ENCODE data around the gene ZRANB1.
A peak's percentile ranks its signal among the peaks of the same experiment; 100 is the strongest.
"Not testable (repeated sequence)": the region's sequence is repeated elsewhere in the genome, so short reads cannot be mapped to it uniquely, and the experiment has no call there.

The ZRANB1 gene

DNA sequence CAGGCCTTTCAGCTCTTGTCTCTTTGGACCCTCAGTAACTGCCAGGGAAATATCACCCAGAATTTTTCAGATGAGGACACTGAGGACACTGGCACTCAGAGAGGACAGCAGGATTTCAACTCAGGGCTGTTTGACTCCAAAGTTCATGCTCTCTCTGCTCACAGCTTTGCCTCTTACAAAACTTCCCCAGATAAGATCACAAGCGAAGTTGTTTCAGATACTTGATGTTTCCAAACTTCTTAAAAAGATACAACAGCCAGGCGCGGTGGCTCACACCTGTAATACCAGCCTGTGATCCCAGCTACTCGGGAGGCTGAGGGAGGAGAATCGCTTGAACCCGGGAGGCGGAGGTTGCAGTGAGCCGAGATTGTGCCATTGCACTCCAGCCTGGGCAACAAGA is 32.4 kb upstream of the ZRANB1 start:
- H3K4me3 ChIP-seq (ENCODE audit: low read depth, low read length), result no peak overlapping the region
- TF ChIP-seq, protein P1, sequence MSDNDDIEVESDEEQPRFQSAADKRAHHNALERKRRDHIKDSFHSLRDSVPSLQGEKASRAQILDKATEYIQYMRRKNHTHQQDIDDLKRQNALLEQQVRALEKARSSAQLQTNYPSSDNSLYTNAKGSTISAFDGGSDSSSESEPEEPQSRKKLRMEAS (IDR thresholded peaks at IDR 0.05; ENCODE audit: low read depth, low read length), result no peak
- no peak for DNase-seq (ENCODE audit: low read depth)

DNA sequence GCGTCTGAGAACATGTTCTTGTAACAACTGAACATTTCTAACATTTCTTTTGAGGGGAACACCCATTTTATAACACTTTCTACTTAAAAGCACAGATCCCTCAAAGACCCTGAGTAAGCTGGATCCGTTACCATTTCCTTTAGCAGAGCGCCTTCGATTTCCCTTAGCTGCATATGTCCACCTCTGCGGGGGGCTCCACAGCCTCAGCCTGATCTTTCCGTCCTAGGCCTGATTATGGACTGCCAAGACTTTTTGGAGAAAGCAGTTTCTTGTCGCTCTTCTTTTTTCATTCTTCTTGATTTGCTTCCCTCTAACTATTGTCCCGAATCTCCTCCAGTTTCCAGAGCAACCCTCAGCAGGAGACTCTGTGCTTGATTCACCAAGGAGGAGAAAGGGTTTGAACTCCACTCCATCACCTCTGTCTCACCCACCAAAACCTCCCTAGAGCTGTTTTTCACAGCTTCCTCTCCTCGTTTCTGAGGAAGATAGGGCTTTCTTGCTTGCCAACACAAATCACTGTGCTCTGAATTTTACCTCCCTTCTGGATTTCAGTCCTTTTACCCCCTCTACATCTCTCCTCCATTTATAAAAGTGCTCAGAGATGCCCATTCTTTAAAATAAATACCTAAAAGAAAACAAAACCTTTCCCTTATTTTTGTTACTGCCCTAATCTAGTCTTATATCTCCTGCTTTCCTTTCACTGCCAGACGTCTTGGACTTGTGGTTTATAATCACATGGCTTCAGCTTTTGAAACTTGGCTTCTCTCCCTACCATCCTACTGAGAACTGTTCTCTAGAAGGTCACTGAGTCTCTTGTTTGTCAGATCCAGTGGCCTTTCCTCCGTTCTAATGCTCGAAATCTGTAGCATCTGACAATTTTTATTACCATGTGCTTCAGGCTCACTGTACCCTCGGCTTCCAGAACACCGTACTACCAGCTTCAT is 30.5 kb upstream of the ZRANB1 start:
- peak; percentile 16 for DNase-seq (ENCODE audit: low read depth)
- TF ChIP-seq, protein P1 (IDR thresholded peaks at IDR 0.05; ENCODE audit: low read depth, low read length), result no peak
- TF ChIP-seq, protein P2, sequence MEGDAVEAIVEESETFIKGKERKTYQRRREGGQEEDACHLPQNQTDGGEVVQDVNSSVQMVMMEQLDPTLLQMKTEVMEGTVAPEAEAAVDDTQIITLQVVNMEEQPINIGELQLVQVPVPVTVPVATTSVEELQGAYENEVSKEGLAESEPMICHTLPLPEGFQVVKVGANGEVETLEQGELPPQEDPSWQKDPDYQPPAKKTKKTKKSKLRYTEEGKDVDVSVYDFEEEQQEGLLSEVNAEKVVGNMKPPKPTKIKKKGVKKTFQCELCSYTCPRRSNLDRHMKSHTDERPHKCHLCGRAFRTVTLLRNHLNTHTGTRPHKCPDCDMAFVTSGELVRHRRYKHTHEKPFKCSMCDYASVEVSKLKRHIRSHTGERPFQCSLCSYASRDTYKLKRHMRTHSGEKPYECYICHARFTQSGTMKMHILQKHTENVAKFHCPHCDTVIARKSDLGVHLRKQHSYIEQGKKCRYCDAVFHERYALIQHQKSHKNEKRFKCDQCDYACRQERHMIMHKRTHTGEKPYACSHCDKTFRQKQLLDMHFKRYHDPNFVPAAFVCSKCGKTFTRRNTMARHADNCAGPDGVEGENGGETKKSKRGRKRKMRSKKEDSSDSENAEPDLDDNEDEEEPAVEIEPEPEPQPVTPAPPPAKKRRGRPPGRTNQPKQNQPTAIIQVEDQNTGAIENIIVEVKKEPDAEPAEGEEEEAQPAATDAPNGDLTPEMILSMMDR (IDR thresholded peaks at IDR 0.05; ENCODE audit: low read depth, low read length), result no peak
- TF ChIP-seq POLR2A (IDR thresholded peaks at IDR 0.05; ENCODE audit: extremely low read depth, insufficient read length) (no peak), MYC (IDR thresholded peaks at IDR 0.05; ENCODE audit: low read depth, low read length) (no peak)
- no peak overlapping the region for H3K4me3 ChIP-seq (ENCODE audit: low read depth, low read length)

DNA sequence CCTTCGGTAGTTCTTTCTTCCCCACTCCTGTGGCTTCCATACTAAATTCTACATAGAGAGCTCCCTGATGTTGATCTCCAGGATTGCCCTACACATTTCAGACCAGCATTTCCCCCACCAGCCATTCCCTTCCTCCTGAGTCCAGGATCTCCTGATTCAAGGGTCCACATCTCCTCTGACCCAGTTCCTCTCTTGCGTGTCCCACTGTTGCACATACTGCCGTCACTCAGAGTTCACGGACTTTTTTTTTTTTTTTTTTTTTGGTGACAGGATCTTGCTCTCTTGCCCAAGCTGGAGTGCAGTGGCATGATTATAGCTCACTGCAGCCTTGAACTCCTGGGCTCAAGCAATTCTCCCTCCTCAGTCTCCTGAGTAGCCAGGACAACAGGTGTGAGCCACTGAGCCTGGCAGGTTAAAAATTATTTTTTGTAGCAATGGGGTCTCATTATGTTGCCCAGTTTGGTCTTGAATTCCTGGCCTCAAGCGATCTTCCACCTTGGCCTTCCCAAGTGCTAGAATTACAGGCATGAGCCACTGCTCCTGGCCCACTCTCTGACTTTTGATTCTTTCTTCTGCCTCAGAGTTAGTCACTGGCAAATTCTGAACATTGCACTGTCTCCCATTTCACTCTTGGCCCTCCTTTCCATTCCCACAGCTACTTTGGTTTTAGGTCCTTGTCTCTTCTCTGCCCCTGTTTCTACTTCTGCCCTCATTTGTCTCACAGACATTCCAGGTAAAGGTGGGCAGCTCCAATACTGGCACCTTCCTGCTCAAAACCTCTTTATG is 29.6 kb upstream of the ZRANB1 start:
- H3K4me3 ChIP-seq (ENCODE audit: low read depth, low read length), result no peak overlapping the region
- TF ChIP-seq MYC (IDR thresholded peaks at IDR 0.05; ENCODE audit: low read depth, low read length), result no peak
- TF ChIP-seq, protein P1 (IDR thresholded peaks at IDR 0.05; ENCODE audit: low read depth, low read length), result no peak
- DNase-seq (ENCODE audit: low read depth), result no peak

DNA sequence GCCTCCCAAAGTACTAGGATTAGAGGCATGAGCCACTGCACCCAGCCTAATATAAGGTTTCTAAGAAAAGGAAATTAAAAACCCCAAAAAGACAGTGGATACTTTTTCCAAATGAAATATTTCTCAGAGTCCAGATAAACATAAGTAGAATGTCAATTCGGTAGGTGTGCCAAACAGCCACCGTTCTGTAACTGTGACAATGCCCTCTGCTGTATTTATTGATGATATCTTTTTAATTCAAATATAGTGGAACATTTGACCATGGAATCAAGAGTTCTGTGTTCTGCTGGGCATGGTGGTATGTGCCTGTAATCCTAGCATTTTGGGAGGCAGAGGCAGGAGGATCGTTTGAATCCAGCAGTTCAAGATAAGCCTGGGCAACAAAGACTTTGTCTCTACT is 28.8 kb upstream of the ZRANB1 start:
- TF ChIP-seq, protein P2 (IDR thresholded peaks at IDR 0.05; ENCODE audit: low read depth, low read length), result no peak
- TF ChIP-seq MYC (IDR thresholded peaks at IDR 0.05; ENCODE audit: low read depth, low read length) (no peak), POLR2A (IDR thresholded peaks at IDR 0.05; ENCODE audit: extremely low read depth, insufficient read length) (no peak)
- TF ChIP-seq, protein P1 (IDR thresholded peaks at IDR 0.05; ENCODE audit: low read depth, low read length), result no peak
- no peak overlapping the region for H3K4me3 ChIP-seq (ENCODE audit: low read depth, low read length)
- no peak for DNase-seq (ENCODE audit: low read depth)

DNA sequence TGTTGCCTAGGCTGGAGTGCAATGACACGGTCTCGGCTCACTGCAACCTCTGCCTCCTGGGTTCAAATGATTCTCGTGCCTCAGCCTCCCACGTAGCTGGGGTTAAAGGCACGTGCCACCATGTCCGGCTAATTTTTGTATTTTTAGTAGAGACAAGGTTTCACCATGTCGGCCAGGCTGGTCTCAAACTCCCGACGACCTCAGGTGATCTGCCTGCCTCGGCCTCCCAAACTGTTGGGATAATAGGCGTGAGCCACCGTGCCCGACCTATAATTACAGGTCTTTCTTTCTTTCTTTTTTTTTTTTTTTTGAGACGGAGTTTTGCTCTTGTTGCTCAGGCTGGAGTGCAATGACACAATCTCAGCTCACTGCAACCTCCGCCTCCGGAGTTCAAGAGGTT is 27.5 kb upstream of the ZRANB1 start:
- not testable (repeated sequence) for DNase-seq (ENCODE audit: low read depth); H3K4me3 ChIP-seq (ENCODE audit: low read depth, low read length)

DNA sequence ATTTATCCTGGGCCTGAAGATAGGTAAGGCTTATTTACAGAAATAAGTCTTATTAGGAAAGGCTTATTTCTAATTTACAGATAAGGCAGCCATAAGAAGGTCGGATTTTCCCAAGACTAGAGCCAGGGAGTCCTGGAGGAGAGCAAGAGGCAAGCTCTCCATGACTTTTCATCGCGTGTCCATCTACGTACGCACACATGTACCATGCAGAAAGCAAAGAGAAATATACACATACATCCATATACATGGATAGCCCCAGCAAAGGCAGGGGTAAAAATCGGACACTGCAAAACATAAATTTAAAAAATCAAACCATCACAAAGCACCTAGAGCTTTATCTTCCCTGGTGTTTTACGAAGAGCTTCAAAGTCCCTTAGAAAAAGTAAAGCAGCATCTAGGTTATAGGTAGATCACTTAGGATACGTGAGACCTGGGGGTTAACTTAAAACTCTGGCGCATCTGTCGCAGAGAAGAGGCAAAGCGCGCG is 25.8 kb upstream of the ZRANB1 start:
- peak; percentile 48 for DNase-seq (ENCODE audit: low read depth)
- no peak for TF ChIP-seq POLR2A (IDR thresholded peaks at IDR 0.05; ENCODE audit: extremely low read depth, insufficient read length)
- peak; percentile 40; the same call in 1 of the 2 replicates for TF ChIP-seq MYC (IDR thresholded peaks at IDR 0.05; ENCODE audit: low read depth, low read length)
- peak overlapping the region; percentile 92 for H3K4me3 ChIP-seq (ENCODE audit: low read depth, low read length)

DNA sequence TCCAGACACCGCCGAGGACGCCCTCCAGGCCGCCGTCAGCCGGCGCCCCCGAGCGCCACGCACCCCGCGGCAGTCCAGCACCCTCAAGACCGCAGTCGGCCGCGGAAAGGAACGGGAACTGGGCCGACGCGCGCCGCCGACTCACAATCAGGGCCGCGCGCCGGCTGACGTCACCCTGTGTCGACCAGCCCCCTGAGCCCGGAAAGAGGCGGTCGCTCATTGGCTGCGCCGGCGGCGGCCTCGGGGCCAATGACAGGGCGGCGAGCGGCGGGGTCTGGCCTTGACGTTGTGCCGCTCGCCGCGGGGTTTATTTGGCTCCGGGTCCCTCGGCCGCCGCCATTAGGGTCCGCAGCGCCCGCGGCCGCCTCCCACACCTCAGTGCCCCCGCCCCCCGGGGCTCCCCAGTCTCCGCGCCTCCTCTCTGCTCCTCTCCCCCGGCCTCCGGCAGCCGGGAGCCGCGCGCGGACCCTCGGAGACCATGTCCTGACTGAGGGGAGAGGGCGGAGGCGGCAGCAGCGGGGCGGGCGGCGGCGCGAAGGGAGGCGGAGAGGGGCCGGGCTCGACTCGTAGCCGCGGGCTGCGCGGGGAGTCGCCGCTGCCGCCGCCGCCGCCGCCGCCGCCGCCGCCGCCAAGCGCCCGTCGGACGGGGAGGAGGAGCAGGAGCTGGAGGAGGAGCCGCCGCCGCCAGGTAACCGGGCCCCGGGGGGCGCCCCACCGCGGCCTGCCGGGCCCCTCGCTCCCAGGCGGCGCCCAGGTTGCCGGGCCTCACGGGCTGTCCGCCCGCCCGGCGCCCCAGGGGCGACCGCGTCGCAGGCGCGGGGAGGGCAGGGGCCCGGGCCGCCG is 25.1 kb upstream of the ZRANB1 start:
- peak overlapping the region; percentile 93 for H3K4me3 ChIP-seq (ENCODE audit: low read depth, low read length)
- peak; percentile 99 for DNase-seq (ENCODE audit: low read depth)
- TF ChIP-seq, protein P2 (IDR thresholded peaks at IDR 0.05; ENCODE audit: low read depth, low read length), result no peak
- TF ChIP-seq POLR2A (IDR thresholded peaks at IDR 0.05; ENCODE audit: extremely low read depth, insufficient read length), result peak; percentile 92
- TF ChIP-seq, protein P1 (IDR thresholded peaks at IDR 0.05; ENCODE audit: low read depth, low read length), result no peak

All from NB4 (cell line).